NCI-H510A (cell line): Measurements from ENCODE around the gene KCTD1.

Experiments
- DNase-seq: peaks from one replicate; lab custom pipeline; 2025; lab: John Stamatoyannopoulos, UW

KCTD1 gene

DNA sequence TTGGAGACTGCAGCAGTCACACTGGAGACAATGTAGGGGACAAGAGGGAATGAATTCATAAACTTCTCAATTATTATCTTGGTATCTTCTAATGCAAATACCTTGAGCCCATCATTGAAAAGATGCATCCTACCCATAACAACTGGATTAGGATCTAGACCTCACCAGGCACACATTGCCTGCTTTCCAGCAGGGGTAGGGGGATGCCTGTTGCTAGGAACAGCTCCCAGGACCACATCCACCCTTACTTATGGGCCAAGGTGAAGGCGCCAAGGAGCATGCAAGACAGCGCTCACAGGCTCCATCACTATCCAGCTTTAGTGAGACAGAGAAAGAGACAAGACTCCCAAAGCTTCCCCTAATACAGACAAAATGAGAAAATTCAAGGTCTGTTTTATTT is 24.4 kb downstream of the KCTD1 start:
- DNase-seq = no peak

DNA sequence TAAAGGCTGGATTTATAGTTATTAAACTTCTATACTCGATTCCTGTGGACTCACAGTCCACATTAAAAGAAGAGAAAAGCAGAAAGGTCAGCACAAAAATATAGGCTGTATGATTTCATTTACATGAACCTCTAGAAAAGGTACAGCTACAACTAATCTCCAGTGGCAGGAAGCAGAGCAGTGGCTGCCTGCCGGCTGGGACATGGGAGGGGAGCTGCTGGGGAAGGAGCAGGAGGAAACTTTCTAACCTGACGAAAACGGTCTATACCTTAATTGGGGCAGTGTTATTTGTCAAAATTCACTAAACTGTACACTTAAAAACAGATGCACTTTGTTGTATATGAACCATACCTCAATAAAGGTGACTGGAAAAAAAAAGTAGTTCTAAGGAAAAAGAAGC is 26.7 kb downstream of the KCTD1 start:
- no peak for DNase-seq

DNA sequence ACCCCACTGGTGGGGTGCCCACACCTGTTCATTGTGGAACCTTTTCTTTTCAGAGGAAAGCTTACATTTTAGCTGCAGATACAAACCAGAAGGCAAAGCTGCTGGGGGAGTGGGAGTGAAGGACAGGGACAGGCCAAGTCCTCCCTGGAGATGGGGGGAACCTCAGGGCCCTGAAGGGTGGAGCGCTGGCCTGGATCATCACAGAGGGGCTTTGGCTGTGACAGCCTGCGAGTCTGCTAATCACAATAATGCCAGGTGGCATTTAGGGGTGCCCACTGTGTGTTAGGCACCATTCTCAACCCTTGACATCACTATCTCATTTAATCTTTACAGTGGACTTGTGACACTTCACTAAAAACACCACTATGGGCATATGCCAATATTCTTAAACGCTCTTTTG is 27.4 kb downstream of the KCTD1 start:
- no peak for DNase-seq

DNA sequence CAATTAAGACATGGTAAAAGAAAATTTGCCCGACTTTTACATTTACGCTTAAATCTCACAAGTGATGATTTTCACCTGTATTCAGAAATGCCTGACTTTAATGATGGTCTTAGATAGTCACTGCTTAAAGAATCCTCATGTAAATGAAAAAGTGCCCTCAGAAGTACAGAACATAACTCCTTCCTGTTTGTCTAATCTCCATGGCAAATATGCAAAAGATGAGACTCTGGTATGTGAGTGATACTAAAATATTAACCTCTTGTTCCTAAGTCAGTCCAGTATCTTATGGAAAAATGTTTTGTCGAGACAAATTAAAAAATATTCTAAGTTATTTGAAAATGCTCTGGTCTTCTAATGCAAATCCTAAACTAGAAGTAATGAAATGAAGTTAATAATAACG is 29.2 kb downstream of the KCTD1 start:
- no peak for DNase-seq

DNA sequence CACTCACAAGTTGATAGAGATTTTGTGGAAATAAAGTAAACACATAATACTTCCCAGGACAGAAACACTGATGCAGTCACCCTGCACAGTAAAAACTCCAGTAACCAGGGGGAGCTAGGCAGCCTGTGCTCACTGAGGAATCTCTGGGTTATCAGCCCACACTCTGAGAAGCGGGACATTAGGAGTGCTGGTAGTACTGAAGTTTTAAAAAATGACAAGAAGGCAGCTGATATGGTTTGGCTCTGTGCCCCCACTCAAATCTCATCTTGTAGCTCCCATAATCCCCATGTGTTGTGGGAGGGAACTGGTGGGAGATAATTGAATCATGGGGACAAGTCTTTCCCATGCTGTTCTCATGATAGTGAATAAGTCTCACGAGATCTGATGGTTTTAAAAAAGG is 31.4 kb downstream of the KCTD1 start:
- DNase-seq = no peak

DNA sequence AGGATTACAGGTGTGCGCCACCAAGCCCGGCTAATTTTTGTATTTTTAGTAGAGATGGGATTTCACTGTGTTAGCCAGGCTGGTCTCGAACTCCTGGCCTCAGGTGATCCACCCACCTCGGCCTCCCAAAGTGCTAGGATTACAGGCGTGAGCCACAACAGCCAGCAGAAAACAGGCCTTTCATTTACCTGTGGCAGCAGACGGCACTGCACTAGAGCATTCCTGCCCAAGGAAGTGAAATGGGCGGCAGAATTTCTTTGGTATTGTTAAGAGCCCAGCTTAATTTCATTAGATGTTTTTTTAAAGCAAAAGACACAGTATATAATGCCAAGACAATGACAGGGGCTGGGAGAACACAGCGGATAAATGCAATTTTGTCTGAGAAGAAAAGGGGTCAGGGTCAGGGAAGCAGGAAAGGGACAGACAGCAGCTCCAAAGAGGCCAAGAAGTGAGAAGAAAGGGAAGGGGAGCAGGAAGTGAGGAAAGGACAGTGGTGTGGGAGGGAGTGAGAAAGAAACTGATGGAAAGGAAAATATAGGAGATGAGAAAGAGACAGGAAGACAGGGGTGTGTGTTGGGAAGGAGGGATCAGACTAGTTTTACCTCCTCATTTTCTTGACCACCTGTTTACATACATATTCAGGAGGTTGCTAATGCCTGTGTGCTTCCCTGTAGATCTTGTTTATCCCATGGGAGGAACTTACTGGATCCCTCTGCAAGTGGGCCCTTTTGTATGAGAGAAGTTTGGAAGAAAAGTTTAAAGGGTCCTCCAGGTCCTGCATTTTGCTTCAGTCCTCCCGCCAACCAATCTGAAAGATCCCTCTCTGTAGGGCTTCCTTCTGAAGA is 32.5 kb downstream of the KCTD1 start:
- no peak for DNase-seq

DNA sequence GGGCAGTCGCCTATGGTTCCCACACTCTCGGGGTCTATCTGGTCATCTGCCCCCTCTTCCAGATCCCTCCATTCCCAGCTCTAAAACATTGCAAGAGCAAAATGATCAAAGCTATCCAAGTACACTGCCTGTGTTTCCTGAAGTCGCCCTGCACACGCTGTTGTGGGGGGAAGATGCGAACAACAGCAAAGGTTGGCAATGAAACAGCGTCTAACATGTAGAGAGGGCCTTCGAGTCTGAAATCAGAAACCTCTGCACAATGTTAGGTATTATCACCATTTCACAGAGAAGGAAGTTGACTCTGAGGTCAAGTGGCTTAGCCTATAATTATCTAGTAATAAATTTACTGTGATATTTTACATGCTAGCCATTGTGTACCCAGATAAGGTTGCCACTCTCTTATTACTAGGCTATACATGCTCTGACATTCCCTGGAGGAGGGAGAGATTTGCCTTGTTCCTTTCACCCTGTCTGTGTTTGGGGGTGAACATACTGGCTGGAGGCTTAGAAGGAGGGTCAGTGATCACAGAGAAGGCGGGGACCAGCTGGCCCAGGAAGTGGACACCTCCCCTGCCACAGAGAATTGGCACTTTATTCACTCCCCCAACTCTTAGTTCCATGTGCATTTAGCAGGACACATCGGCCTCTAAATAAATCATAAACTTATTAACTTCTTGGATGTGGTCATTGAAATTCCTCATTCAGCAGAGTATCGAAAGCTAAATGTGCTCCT is 36.8 kb downstream of the KCTD1 start:
- peak; percentile 26 for DNase-seq

DNA sequence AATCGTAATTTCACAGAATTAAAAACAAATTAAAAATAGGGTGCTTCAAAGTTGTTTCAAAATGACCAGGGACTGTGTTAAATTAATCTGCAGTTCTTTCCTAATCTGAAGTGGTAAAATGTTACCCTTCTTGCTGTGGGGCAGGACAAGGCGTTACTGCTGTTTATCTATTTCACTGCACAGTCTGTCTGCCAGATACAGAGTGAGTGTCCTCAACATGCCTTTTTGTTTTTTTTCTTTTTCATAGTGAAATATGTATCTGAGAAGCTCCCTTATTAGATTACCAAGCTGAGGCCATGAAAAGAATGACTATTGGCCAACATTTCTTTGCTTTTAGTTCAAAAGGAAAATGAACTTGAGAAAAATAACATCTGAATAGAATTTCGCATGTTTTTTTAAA is 38.0 kb downstream of the KCTD1 start:
- no peak for DNase-seq

DNA sequence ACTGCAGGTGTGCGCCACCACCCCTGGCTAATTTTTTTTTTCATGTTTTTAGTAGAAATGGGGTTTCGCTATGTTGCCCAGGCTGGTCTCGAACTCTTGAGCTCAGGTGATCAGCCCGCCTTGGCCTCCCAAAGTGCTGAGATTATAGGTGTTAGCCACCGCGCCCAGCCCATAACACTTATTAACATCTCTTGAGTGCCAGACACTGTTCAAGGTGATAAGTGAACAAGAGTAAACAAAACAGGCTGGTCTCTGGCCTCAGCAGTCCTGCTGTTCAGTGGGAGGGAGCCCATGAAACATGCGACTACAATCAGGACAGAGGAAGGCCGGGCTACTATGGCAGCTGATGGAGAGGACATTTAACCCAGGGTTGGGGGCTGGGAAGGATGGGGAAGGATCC is 42.3 kb downstream of the KCTD1 start:
- DNase-seq = no peak

DNA sequence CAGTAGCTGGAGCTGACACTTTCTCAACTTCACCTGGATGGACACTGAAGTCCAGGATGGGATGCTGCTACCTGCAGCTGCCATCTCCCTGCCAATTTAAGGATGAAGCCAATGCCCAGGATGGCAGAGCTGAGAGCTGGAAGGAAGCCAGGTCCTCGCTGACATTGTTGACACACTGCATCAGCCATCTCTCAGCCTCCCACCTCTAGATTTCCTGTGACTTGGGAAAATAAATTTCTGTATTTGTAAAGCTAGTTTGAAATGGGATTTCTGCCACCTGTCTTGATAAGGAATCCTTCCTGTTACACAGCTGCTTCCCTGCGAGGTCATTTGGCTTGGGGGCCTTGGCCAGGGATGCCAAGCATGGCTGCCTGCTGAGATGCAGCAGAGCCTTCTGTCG is 43.5 kb downstream of the KCTD1 start:
- peak; percentile 25 for DNase-seq

DNA sequence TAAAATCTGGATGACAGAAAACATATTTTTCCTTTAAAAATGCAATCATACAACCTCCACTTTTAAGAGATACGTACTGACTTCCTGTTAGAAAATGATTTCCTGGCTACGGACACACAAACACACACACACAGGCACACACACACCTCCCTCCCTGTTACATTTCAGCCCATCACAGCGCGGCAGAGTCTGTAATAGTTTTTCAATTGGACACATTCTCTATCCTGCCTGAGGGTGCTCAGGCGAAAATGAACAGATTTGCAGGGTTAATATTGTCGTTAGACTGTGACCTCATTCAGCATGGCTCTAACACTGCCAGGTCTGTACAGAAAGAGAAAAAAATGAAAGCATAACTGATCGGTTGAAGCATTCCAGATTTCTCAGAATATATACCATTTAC is 45.0 kb downstream of the KCTD1 start:
- DNase-seq = no peak

DNA sequence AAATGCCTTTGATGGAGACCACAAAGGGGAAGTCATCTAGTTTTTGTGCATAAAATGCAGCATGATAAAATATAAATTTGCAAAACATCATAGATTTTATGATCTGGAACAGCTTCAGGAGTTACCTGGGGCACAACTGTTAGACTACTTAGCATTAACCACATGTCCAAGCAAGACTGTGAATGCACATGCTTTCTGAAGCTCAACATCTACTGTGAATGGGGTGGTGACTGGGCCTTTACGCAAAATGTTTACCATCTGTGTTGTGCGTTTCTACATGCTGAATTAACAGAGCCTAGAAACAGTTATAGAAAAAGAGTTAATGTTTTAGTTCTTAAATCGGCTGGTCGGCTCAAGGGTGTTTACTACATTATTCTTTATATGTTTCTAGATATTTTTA is 45.5 kb downstream of the KCTD1 start:
- no peak for DNase-seq

DNA sequence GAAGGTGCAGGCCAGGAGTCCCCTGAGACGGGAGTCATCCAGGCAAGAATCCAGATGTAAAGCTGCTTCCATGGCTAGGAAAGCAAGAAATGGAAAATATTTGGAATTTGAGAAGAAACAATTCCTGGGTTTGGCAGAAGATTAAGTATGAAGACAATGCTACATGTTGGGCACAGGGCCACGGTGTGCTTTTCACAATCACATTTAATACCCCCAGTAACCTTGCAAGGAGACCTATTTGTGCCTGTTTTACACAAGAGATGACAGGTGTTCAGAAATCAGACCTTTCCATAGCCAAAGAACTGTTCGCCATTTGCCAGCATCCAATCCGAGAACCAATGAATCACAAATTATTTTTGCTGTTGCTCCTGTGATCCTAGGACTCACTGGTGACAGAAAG is 50.5 kb downstream of the KCTD1 start:
- no peak for DNase-seq

DNA sequence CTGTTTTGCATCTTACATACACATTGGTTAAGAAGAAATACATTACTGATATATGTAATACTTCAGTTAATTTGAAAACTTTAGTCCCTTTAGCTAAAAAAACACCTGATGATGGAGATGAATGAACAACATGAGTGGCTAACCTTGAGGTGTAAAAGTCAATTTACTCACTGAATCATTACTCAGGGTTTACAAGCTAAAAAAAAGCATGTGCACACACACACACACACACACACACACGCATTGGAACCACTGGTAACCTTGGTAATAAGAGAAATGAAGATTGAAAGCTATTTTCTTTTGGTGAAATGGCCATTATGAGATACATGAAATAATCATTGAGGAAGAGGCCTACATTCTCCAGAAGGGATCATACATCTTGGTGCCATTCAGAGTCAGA is 51.8 kb downstream of the KCTD1 start:
- no peak for DNase-seq

DNA sequence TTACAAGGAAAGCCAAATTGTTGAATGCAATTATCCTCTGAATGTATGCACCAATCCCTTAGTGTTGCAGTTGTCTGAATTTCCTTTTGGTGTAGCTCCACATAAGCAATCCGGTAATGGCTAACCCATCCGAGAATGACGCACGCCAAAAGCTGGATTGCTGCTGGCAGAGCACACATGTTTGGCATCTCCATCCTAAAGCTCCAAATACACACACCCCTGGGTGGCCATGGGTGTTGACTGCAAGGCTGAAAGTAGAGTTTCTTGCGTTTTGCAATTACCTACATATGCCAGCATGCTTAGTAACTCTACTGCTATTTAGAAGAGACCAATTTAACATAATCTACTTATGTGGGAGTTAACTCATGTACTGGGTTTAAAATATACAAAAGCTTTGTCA is 53.1 kb downstream of the KCTD1 start:
- no peak for DNase-seq

DNA sequence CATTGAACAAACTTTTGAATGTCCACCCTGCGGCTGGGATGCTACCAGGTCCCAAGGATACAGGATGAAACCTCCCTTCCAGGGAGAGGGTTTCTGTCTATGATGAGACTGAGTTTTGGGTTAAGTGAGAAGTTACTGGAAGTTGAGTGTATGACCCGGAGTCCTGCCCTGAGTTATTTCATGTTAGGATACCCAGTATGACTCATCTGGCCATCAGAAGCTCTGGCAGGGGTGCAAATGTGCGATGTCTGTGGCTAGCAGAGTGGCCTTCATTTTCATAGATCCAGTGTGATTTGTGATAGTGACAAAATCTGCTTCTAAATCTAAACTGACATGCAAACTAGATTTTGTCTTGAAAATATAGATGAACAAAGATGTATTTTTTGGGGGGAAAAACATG is 55.3 kb downstream of the KCTD1 start:
- no peak for DNase-seq

DNA sequence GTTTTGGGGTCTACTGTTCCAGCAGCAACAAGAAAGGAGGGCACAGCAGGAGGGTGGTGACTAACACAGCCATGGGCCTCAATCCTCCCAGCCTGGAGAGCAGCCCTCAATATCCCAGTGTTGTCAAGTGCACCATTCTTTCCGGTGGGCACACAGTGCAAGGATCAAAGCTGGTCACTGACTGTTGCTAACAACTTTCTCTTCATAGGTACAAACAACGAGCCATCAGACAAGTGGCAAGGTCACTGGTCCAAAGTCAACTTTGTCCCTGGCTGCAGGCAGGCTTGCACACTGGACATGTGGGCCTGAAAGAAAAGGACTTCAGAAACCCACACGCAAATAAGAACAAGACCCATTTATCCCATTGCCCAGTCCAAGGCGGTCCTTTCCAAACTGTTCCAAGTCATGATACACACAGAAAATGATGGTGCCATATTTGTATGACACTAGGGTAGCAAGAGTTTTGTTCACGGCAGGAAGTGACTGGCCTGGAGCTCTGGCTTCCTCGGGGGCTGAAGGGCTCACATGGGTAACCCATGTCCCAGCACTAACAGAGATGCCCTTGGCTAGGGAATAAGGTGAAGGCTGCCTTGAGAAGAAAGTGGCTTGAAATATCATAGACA is 57.0 kb downstream of the KCTD1 start:
- DNase-seq = no peak

DNA sequence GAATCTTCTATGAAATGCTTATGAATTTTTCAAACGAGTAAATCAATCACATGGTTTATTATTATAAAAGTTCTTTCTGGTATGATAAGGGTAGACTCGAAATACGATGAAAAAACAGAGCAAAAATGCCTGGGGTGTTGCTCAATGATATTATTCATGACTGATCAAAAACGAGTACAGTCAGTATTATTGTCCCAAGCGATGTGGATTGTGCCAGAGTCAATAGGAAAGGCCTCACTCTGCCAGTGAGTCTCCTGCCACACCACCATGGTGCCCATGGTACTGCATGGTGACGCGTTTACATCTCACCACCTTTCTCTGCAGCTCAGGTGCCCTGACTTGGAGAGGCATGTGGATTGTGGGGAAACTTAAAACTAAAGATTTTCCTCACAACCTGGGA is 58.5 kb downstream of the KCTD1 start:
- no peak for DNase-seq

DNA sequence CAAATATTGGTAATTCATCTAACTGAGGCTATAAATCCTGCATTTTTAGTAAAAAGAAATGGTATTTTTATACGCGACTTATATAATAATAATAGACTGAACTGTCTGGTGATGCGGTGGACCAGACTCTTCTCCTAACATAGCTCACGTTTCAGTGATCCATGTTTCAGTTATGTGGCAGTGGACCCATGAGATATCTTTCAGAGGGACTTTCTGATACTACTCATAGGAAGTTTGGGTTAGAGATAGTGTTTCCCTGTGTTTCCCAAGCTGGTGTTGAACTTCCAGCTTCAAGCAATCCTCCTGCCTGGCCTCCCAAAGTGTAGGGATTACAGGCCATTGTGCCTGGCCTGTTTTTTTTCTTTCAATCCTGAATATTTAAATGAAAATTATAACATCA is 59.2 kb downstream of the KCTD1 start:
- DNase-seq = no peak

DNA sequence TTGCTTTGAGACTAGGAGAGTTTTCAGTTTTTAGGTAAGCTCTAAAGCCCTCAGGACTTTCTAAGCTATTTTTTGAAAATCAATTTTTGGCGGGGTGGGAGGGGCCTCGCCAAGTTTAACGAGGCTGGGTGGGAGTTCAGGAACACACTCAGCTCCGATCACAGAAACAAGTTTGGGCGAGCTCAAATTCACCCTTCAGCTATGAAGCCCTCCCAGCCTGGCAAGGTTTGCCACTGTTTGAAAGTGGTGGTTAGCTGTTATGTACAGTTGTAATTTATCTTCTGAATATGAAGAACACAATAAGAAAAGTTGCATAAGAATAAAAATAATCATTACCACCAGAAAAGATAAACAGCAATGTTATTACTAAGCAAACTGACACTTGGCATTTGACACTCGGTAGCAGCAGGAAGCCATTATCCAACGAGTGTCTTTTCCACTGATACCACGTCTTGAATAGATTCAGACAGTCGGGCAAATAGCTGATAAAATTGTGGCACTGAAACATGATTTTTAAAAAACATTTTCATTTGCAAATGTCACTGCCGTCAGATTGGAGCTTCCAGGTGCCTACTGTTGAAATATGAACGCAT is 59.8 kb downstream of the KCTD1 start:
- no peak for DNase-seq

DNA sequence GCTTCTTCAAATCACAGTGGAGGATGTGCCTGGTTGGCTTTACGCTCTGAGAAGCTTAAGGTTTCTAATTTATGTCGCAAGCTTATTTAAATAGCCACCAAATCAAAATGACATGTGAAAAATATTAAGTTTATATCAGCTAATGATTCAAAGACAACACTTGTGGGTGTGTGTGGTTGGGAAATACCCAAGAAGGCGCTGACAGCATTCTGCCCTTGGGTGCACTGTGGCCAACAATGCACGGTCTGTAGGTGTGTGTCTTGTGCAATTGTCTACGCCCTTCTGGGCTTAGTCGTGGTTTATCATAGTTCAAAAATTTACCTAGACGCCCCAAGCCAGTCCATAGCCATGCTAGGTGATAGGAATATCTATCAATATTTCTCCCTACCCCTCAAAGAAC is 60.9 kb downstream of the KCTD1 start:
- DNase-seq = no peak

DNA sequence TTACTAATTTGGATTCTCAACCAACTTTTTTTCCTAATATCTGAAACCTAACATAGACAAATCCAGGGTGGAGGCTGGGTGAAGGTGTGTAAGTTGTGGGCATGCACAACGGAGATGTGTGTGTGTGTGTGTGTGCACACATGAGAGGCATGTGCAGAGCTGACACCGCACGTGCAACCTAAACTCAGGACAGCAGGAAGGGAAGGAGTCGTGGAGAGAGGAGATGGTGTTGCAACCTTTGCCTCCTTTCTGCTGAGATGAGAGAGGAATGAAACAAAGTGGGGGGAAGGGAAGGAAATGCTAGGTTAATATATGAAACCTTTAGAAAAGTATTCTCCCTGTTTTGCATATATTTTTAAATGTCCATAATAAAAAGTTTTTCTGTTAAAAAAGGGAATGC is 64.7 kb downstream of the KCTD1 start:
- no peak for DNase-seq

DNA sequence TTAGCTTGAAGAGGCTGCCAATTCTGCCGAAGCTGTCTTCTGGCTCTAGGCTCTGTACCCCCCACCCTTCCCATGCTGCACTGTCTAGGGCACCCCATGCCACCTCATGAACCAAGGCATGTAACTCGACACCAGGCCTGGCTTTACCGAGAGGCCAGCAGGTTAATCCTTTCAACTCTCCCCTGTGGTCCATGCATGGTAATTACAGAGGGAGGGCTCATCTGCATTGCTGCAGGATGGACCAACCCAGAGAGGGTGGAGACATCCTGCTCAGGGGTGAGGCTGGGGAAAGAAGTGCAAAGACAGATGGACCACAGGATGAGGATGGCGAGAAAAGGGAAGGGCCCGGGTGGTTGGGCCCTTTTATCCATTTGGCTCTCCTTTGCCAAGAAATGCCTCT is 65.8 kb downstream of the KCTD1 start:
- no peak for DNase-seq
